ENCODE results near the gene NUP210. TPM values are rescaled to one million over a fixed set of nuclear protein-coding genes. Genes with fewer than 3 reads are reported as not detected.
A peak's percentile ranks its signal among the peaks of the same experiment; 100 is the strongest.

The NUP210 gene
- total RNA-seq, 3 donors from 2014 or later (not counting 1 experiment from before 2014, with no cell fraction given), result 156 to 194 (median 179) TPM

DNA sequence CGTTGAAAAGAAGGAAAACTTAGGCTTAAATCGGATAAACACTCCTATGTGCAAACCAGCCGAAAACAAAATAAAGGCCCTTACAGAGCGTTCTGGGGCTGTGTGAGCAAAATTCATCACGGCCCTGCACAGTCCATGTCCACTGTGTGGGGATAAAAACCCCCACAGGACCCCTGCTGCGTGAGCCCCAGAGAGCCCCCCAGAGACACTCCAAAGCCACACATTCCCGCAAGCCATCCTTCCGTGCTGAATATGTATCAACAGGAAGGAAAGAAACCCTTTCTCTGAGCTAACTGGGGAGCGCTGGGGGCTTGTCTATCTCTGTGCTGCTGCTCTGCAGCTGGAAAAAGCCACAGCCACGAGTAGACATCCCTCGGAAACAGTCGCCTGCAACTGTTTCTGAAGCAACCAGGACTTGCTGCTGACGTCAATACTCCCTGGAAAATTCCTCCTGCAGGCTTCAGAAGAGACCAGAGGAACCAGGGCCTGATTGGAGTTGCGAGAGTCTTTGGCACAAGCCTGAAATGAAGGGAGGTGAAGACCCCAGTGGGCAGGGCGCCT lies 72.7 kb downstream of the NUP210 start:
- Mint-ChIP-seq H3K27me3 (ENCODE audit: low read depth in 2 of 2) (no peaks in the 10 kb centered on the region), H3K4me3 (no peak overlapping the region), H3K4me1 (peaks cover 45 to 55% of the 10 kb centered on the region in 2 donors), H3K36me3 (peaks cover 19% of the 10 kb centered on the region), H3K9me3 (no peaks in the 10 kb centered on the region), H3K27ac (peak overlapping the region; percentile 31 to 69)
- DNase-seq (peak in 1 of 2 donors; percentile 19), ATAC-seq (no peak)
- no peak overlapping the region for H3K27ac ChIP-seq (ENCODE audit: low read length)
- peaks cover 61% of the 10 kb centered on the region for H3K36me3 ChIP-seq (ENCODE audit: control insufficient read depth, insufficient read depth, low read length)
- no peak overlapping the region for H3K4me3 ChIP-seq (ENCODE audit: low read length)
- intact Hi-C loops (cut with micrococcal nuclease), result no loop called here
- H3K9me3 ChIP-seq (ENCODE audit: control insufficient read depth, insufficient read depth, low read length), result no peaks in the 10 kb centered on the region
- WGBS (ENCODE audit: insufficient coverage), result 85% methylated on average over 15 of the region's 15 CpGs
- TF ChIP-seq, protein P1, sequence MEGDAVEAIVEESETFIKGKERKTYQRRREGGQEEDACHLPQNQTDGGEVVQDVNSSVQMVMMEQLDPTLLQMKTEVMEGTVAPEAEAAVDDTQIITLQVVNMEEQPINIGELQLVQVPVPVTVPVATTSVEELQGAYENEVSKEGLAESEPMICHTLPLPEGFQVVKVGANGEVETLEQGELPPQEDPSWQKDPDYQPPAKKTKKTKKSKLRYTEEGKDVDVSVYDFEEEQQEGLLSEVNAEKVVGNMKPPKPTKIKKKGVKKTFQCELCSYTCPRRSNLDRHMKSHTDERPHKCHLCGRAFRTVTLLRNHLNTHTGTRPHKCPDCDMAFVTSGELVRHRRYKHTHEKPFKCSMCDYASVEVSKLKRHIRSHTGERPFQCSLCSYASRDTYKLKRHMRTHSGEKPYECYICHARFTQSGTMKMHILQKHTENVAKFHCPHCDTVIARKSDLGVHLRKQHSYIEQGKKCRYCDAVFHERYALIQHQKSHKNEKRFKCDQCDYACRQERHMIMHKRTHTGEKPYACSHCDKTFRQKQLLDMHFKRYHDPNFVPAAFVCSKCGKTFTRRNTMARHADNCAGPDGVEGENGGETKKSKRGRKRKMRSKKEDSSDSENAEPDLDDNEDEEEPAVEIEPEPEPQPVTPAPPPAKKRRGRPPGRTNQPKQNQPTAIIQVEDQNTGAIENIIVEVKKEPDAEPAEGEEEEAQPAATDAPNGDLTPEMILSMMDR (IDR thresholded peaks at IDR 0.05), result no peak
- H3K27me3 ChIP-seq (ENCODE audit: control insufficient read depth, insufficient read depth, low read length), result no peaks in the 10 kb centered on the region
- peaks cover 55% of the 10 kb centered on the region for H3K4me1 ChIP-seq (ENCODE audit: control insufficient read depth, insufficient read depth, low read length)

DNA sequence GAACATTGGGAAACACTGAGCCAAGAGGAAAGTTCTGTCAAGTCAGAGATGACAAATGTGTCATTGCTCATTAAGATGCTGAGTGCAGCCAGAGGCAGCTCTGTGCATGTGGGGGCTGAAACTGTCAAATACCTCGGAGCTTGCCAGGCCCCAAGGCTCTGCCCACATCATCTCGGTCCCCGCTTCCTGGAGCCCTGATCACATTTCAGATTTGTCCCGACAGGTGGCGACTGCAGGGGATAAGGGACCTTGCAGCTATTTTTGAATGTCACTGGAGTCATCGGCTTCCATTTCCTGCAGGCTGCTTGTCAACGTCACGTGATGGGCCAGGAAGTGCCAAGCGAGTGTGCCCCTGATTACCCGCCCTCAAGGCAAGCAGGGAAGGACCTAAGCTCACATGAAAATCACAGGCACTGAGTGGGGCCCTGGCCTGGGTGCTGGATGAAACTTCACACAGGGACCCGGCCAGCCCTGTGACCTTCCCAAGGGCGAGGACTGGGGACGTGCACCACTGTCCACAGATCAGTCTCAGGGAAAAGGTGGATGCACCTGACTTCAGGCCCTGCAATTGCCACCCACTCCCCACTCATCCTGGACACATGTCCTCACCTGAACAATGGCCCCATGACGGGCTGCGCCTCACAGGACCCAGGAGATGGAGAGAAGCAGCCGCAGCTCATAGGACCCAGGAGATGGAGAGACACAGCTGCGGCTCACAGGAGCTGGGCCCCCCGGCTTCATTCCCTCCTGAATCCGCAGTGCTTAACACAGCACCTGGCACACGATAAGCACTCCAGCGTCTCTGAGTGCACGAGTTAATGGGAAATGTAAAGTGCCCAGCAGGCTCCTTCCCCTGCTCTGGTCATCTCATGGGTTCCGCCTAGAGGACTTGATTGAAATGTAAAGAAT lies 73.4 kb downstream of the NUP210 start:
- H3K27me3 ChIP-seq (ENCODE audit: control insufficient read depth, insufficient read depth, low read length), result no peaks in the 10 kb centered on the region
- Mint-ChIP-seq H3K4me3 (peak overlapping the region; percentile 31), H3K27me3 (ENCODE audit: low read depth in 2 of 2) (no peaks in the 10 kb centered on the region), H3K36me3 (peaks cover 19% of the 10 kb centered on the region), H3K4me1 (peaks cover 45 to 60% of the 10 kb centered on the region in 2 donors), H3K27ac (peak overlapping the region; percentile 31 to 69), H3K9me3 (no peaks in the 10 kb centered on the region)
- intact Hi-C loops (cut with micrococcal nuclease), result loop anchor here (1.0 kb wide), 1 partner anchor 106 kb away; no protein-coding TSS in a partner anchor
- peak; percentile 23 to 90 for DNase-seq
- no peaks in the 10 kb centered on the region for H3K9me3 ChIP-seq (ENCODE audit: control insufficient read depth, insufficient read depth, low read length)
- H3K36me3 ChIP-seq (ENCODE audit: control insufficient read depth, insufficient read depth, low read length), result peaks cover 61% of the 10 kb centered on the region
- H3K4me1 ChIP-seq (ENCODE audit: control insufficient read depth, insufficient read depth, low read length), result peaks cover 54% of the 10 kb centered on the region
- ATAC-seq, result peak; percentile 56 to 66 (median 61)
- no peak overlapping the region for H3K4me3 ChIP-seq (ENCODE audit: low read length)
- TF ChIP-seq, protein P1 (IDR thresholded peaks at IDR 0.05), result no peak
- no peak overlapping the region for H3K27ac ChIP-seq (ENCODE audit: low read length)
- 59% methylated on average over 23 of the region's 23 CpGs for whole genome bisulfite sequencing (ENCODE audit: insufficient coverage)

DNA sequence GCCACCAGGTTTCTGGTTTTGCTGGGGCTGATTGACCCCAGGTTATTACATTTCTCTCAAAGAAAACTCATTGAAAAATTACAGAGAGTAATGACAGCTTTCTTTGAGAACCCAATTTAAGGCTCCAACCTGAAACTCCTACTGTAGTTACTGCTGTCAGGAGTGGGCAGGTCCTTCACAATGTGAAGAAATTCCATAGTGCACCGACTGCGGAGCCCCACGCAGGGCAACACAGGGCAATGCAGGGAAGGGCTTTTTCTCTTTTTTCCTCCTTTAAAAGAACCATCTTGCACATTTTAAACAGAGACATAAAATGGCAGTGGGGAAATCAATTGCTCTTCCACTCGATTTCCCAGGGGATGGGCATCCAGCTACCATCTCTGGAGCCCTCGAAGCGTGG lies 74.3 kb downstream of the NUP210 start:
- Histone ChIP-seq H3K27me3 (ENCODE audit: control insufficient read depth, insufficient read depth, low read length) (no peaks in the 10 kb centered on the region), H3K27ac (ENCODE audit: low read length) (no peak overlapping the region), H3K4me3 (ENCODE audit: low read length) (no peak overlapping the region), H3K4me1 (ENCODE audit: control insufficient read depth, insufficient read depth, low read length) (peaks cover 54% of the 10 kb centered on the region), H3K9me3 (ENCODE audit: control insufficient read depth, insufficient read depth, low read length) (no peaks in the 10 kb centered on the region), H3K36me3 (ENCODE audit: control insufficient read depth, insufficient read depth, low read length) (peaks cover 62% of the 10 kb centered on the region)
- Mint-ChIP-seq H3K36me3 (peaks cover 15% of the 10 kb centered on the region), H3K4me1 (peaks cover 45 to 66% of the 10 kb centered on the region in 2 donors), H3K27ac (peak overlapping the region in 1 of 2 donors; percentile 31), H3K4me3 (peak overlapping the region; percentile 6), H3K27me3 (ENCODE audit: low read depth in 2 of 2) (no peaks in the 10 kb centered on the region), H3K9me3 (no peaks in the 10 kb centered on the region)
- TF ChIP-seq, protein P1 (IDR thresholded peaks at IDR 0.05), result no peak
- intact Hi-C loops (cut with micrococcal nuclease), result loop anchor here (1.0 kb wide), 1 partner anchor 107 kb away; no protein-coding TSS in a partner anchor
- DNase-seq (no peak), ATAC-seq (no peak)
- WGBS (ENCODE audit: insufficient coverage), result 100% methylated on average over 6 of the region's 6 CpGs

Measured in natural killer cell (primary cell).